HepG2 (cell line): ENCODE results near the gene GAN. TPM values are rescaled to one million over a fixed set of nuclear protein-coding genes. Genes with fewer than 3 reads are reported as not detected.
A peak's percentile ranks its signal among the peaks of the same experiment; 100 is the strongest.

Source experiments
- ESRRA ChIP-seq: sonication (generic); formaldehyde crosslinking; IDR thresholded peaks from 2 replicates; pipeline ENCODE4 v1.5.1; 2020; ENCODE audit warnings: mild to moderate bottlenecking, low read depth, missing genetic modification reagents
- GABPA ChIP-seq, 2 experiments: IDR thresholded peaks; 2 replicates each; pipeline ENCODE4 v1.6.1; 2011 to 2016; ENCODE audit warnings: low read depth in 2 of 2, low read length in 1 of 2, missing biosample characterization in 1 of 2, missing genetic modification characterization in 1 of 2
- HDAC2 ChIP-seq: sonication (generic); formaldehyde crosslinking; IDR thresholded peaks from 2 replicates; pipeline ENCODE4 v1.4.0; 2020; ENCODE audit warnings: missing genetic modification reagents
- HOXA3 ChIP-seq: sonication (generic); formaldehyde crosslinking; IDR thresholded peaks from 2 replicates; pipeline ENCODE4 v1.5.0; 2020; ENCODE audit warnings: missing genetic modification reagents
- JUN ChIP-seq: sonication (generic); formaldehyde crosslinking; IDR thresholded peaks from 2 replicates; pipeline ENCODE4 v1.4.0; 2020; ENCODE audit warnings: mild to moderate bottlenecking, missing genetic modification reagents
- MIXL1 ChIP-seq: IDR thresholded peaks from 2 replicates; pipeline ENCODE4 v1.6.1; 2016
- RNF2 ChIP-seq: fragments of 450-650 bp; conservative IDR thresholded peaks from 2 replicates; pipeline ENCODE4 v1.6.1; 2016; ENCODE audit warnings: low read depth
- SMC3 ChIP-seq: IDR thresholded peaks from 2 replicates; pipeline ENCODE4 v1.6.1; 2011; ENCODE audit warnings: low read length, improper control_type of control experiment
- TCF7 ChIP-seq: sonication (generic); IDR thresholded peaks from 2 replicates; pipeline ENCODE4 v1.6.1; 2016; ENCODE audit warnings: antibody characterized with exemption, low read depth
- TEAD3 ChIP-seq: optimal IDR thresholded peaks from 2 replicates; pipeline ENCODE3; 2016; ENCODE audit warnings: borderline replicate concordance
- UBTF ChIP-seq: sonication (generic); formaldehyde crosslinking; IDR thresholded peaks from 2 replicates; pipeline ENCODE4 v1.4.0; 2020; ENCODE audit warnings: mild to moderate bottlenecking, missing genetic modification reagents
- ZKSCAN8 ChIP-seq: IDR thresholded peaks from 2 replicates; pipeline ENCODE4 v1.6.1; 2016; ENCODE audit warnings: borderline replicate concordance, missing genetic modification reagents, missing compliant biosample characterization
- ZNF501 ChIP-seq: sonication (generic); formaldehyde crosslinking; IDR thresholded peaks from 2 replicates; pipeline ENCODE4 v1.5.1; 2020; ENCODE audit warnings: mild to moderate bottlenecking, moderate library complexity, missing genetic modification reagents
- ZNF614 ChIP-seq: IDR thresholded peaks from 2 replicates; pipeline ENCODE4 v1.6.1; 2018; ENCODE audit warnings: missing biosample characterization, missing genetic modification reagents, inconsistent platforms, borderline replicate concordance
- polyA plus RNA-seq, 8 experiments: library from polyadenylated mRNA; depleted of rRNA in 3 of 8; stranded (reverse) in 7 of 8; unstranded in 1 of 8; fragments of >200 nt; fragmentation: Illumina TruSeq in 4 of 8; extraction: Trizol in 4 of 8; gene quantifications; 2 replicates each; pipeline versions ENCODE4 v1.2.1 to v1.2.3, GENCODE V29; 2011 to 2016; ENCODE audit warnings: low read depth in 4 of 8, missing spikeins in 1 of 8, mixed read lengths in 1 of 8; ENCODE audit not compliant: insufficient read depth in 1 of 8
- total RNA-seq, 5 experiments: library from RNA; depleted of rRNA; stranded (reverse); fragments of >200 nt; fragmentation: Illumina TruSeq; extraction: Trizol; gene quantifications; 2 replicates each; pipeline ENCODE4 v1.2.3, GENCODE V29; 2016; ENCODE audit warnings: low read depth in 1 of 5
- TF ChIP-seq, protein P1 (sequence below): sonication (generic); formaldehyde crosslinking; IDR thresholded peaks from 2 replicates; pipeline ENCODE4 v1.4.0; 2020; ENCODE audit warnings: missing genetic modification reagents, borderline replicate concordance
- TF ChIP-seq, protein P2 (sequence below): sonication (generic); formaldehyde crosslinking; IDR thresholded peaks from 2 replicates; pipeline ENCODE4 v1.5.1; 2020; ENCODE audit warnings: mild to moderate bottlenecking, moderate library complexity, missing genetic modification reagents
- TF ChIP-seq, protein P3 (sequence below), 2 experiments: sonication (generic) in 1 of 2; formaldehyde crosslinking in 1 of 2; IDR thresholded peaks; 2 replicates each; pipeline versions ENCODE4 v1.4.0 to v1.6.1; 2018 to 2020; ENCODE audit warnings: missing genetic modification reagents in 2 of 2, borderline replicate concordance in 1 of 2, low read depth in 1 of 2, mild to moderate bottlenecking in 1 of 2, missing biosample characterization in 1 of 2
- TF ChIP-seq, protein P4 (sequence below): sonication (generic); formaldehyde crosslinking; IDR thresholded peaks from 2 replicates; pipeline ENCODE4 v1.5.0; 2020; ENCODE audit warnings: mild to moderate bottlenecking, missing genetic modification reagents, moderate library complexity
- TF ChIP-seq, protein P5 (sequence below): sonication (generic); formaldehyde crosslinking; IDR thresholded peaks from 2 replicates; pipeline ENCODE4 v1.8.0; 2022; ENCODE audit warnings: missing genetic modification reagents, mild to moderate bottlenecking, inconsistent platforms, borderline replicate concordance

Gene GAN
- total and polyA plus RNA-seq, 2 of the 13 experiments (the other 11 are each of a cell fraction or from before 2014, with no cell fraction given): 4.3 to 11.0 TPM

GRCh38 chr16:81405702-81406113 is 90.9 kb downstream of the GAN start (continued):
- TF ChIP-seq, protein P1, sequence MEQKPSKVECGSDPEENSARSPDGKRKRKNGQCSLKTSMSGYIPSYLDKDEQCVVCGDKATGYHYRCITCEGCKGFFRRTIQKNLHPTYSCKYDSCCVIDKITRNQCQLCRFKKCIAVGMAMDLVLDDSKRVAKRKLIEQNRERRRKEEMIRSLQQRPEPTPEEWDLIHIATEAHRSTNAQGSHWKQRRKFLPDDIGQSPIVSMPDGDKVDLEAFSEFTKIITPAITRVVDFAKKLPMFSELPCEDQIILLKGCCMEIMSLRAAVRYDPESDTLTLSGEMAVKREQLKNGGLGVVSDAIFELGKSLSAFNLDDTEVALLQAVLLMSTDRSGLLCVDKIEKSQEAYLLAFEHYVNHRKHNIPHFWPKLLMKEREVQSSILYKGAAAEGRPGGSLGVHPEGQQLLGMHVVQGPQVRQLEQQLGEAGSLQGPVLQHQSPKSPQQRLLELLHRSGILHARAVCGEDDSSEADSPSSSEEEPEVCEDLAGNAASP (CRISPR knock-in tag): 0 out of 2 replicates have a peak, but pooled peaks have one; percentile 45
- TF ChIP-seq ZNF614 (CRISPR knock-in tag) (peak; percentile 47; the same call in 1 of the 2 replicates), GABPA (IDR thresholded peaks at IDR 0.05; ENCODE audit: low read depth, low read length) (no peak), GABPA (CRISPR knock-in tag; IDR thresholded peaks at IDR 0.05; ENCODE audit: low read depth) (no peak), TCF7 (peak; percentile 20; the same call in 1 of the 2 replicates), RNF2 (0 out of 2 replicates have a peak, but pooled peaks have one; percentile 30), MIXL1 (CRISPR knock-in tag) (0 out of 2 replicates have a peak, but pooled peaks have one; percentile 37), HOXA3 (CRISPR knock-in tag) (peak; percentile 51; the same call in 1 of the 2 replicates), HDAC2 (CRISPR knock-in tag) (peak; percentile 58), ESRRA (CRISPR knock-in tag) (no peak), SMC3 (peak; percentile 56), UBTF (no peak), ZKSCAN8 (CRISPR knock-in tag) (peak; percentile 40; the same call in 1 of the 2 replicates), TEAD3 (CRISPR knock-in tag) (peak; percentile 98), ZNF501 (CRISPR knock-in tag) (peak; percentile 39; the same call in 1 of the 2 replicates), JUN (CRISPR knock-in tag) (peak; percentile 67; the same call in 1 of the 2 replicates)
- TF ChIP-seq, protein P2, sequence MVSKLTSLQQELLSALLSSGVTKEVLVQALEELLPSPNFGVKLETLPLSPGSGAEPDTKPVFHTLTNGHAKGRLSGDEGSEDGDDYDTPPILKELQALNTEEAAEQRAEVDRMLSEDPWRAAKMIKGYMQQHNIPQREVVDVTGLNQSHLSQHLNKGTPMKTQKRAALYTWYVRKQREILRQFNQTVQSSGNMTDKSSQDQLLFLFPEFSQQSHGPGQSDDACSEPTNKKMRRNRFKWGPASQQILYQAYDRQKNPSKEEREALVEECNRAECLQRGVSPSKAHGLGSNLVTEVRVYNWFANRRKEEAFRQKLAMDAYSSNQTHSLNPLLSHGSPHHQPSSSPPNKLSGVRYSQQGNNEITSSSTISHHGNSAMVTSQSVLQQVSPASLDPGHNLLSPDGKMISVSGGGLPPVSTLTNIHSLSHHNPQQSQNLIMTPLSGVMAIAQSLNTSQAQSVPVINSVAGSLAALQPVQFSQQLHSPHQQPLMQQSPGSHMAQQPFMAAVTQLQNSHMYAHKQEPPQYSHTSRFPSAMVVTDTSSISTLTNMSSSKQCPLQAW (CRISPR knock-in tag): peak; percentile 69; the same call in 1 of the 2 replicates
- TF ChIP-seq, protein P3, sequence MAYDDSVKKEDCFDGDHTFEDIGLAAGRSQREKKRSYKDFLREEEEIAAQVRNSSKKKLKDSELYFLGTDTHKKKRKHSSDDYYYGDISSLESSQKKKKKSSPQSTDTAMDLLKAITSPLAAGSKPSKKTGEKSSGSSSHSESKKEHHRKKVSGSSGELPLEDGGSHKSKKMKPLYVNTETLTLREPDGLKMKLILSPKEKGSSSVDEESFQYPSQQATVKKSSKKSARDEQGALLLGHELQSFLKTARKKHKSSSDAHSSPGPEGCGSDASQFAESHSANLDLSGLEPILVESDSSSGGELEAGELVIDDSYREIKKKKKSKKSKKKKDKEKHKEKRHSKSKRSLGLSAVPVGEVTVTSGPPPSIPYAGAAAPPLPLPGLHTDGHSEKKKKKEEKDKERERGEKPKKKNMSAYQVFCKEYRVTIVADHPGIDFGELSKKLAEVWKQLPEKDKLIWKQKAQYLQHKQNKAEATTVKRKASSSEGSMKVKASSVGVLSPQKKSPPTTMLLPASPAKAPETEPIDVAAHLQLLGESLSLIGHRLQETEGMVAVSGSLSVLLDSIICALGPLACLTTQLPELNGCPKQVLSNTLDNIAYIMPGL (CRISPR knock-in tag; IDR thresholded peaks at IDR 0.05; ENCODE audit: borderline replicate concordance in 1 of 2, low read depth in 1 of 2): no peak
- TF ChIP-seq, protein P4, sequence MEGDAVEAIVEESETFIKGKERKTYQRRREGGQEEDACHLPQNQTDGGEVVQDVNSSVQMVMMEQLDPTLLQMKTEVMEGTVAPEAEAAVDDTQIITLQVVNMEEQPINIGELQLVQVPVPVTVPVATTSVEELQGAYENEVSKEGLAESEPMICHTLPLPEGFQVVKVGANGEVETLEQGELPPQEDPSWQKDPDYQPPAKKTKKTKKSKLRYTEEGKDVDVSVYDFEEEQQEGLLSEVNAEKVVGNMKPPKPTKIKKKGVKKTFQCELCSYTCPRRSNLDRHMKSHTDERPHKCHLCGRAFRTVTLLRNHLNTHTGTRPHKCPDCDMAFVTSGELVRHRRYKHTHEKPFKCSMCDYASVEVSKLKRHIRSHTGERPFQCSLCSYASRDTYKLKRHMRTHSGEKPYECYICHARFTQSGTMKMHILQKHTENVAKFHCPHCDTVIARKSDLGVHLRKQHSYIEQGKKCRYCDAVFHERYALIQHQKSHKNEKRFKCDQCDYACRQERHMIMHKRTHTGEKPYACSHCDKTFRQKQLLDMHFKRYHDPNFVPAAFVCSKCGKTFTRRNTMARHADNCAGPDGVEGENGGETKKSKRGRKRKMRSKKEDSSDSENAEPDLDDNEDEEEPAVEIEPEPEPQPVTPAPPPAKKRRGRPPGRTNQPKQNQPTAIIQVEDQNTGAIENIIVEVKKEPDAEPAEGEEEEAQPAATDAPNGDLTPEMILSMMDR (CRISPR knock-in tag): peak; percentile 60
- TF ChIP-seq, protein P5, sequence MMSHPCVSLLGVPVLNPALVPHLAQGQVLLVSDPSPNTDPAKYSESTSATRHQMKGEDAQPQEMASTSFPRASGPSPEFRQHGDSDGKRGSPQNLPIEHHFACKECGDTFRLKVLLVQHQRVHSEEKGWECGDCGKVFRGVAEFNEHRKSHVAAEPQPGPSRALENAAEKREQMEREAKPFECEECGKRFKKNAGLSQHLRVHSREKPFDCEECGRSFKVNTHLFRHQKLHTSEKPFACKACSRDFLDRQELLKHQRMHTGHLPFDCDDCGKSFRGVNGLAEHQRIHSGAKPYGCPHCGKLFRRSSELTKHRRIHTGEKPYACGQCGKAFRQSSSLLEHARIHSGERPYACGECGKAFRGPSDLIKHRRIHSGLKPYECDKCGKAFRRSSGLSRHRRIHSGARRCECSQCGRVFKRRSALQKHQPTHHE: no peak
